Eye (tissue), 1 donor: Measurements from ENCODE around the gene PHF2.

Experiments
- DNase-seq: peaks from one replicate; pipeline ENCODE4 v3.0.0-alpha.2; 2015

Gene PHF2

GRCh38 chr9:93634311-93635185, 58.2 kb downstream of the PHF2 start:
- no peak for DNase-seq

GRCh38 chr9:93635186-93636107, 59.1 kb downstream of the PHF2 start:
- peak; percentile 15 for DNase-seq

GRCh38 chr9:93636172-93636661, 59.8 kb downstream of the PHF2 start:
- DNase-seq: no peak

GRCh38 chr9:93636667-93637066, 60.3 kb downstream of the PHF2 start:
- DNase-seq: no peak

GRCh38 chr9:93637886-93638285, 61.5 kb downstream of the PHF2 start:
- DNase-seq: peak; percentile 2

- no peak for DNase-seq
Measured at GRCh38 chr9:93640027-93640426, 63.6 kb downstream of the PHF2 start.

GRCh38 chr9:93642961-93643360, 66.6 kb downstream of the PHF2 start:
- no peak for DNase-seq

- no peak for DNase-seq
Measured at GRCh38 chr9:93644397-93645088, 68.2 kb downstream of the PHF2 start.

GRCh38 chr9:93645149-93645889, 68.9 kb downstream of the PHF2 start:
- no peak for DNase-seq

- DNase-seq: no peak
Measured at GRCh38 chr9:93645921-93646639, 69.7 kb downstream of the PHF2 start.

GRCh38 chr9:93646640-93647178, 70.3 kb downstream of the PHF2 start:
- DNase-seq: no peak

- no peak for DNase-seq
Measured at GRCh38 chr9:93648181-93648580, 71.8 kb downstream of the PHF2 start.

- DNase-seq: no peak
Measured at GRCh38 chr9:93648836-93649235, 72.5 kb downstream of the PHF2 start.

- DNase-seq: no peak
Measured at GRCh38 chr9:93649610-93650261, 73.4 kb downstream of the PHF2 start.

- no peak for DNase-seq
Measured at GRCh38 chr9:93650448-93650847, 74.1 kb downstream of the PHF2 start.

- no peak for DNase-seq
Measured at GRCh38 chr9:93651521-93651950, 75.2 kb downstream of the PHF2 start.

- DNase-seq: no peak
Measured at GRCh38 chr9:93652604-93653592, 76.5 kb downstream of the PHF2 start.

- no peak for DNase-seq
Measured at GRCh38 chr9:93653760-93654159, 77.4 kb downstream of the PHF2 start.

- DNase-seq: no peak
Measured at GRCh38 chr9:93654351-93654961, 78.1 kb downstream of the PHF2 start.
